Measurements from ENCODE around the gene GRM2.

GRM2 gene

GRCh38 chr3:51706788-51707731 is at the start of gene GRM2:
Gene GRM2 (plus strand): TSS chr3:51707068. CDS start chr3:51708984, 1,916 bp downstream.
- peak; percentile 60 for DNase-seq

- DNase-seq: no peak
Measured at GRCh38 chr3:51657234-51657633, 49.6 kb upstream of the GRM2 start.

GRCh38 chr3:51659942-51660341 is 46.9 kb upstream of the GRM2 start:
- no peak for DNase-seq

GRCh38 chr3:51662456-51662855 is 44.4 kb upstream of the GRM2 start:
- DNase-seq: no peak

GRCh38 chr3:51668756-51669155 is 38.1 kb upstream of the GRM2 start:
- DNase-seq: no peak

GRCh38 chr3:51669241-51670052 is 37.4 kb upstream of the GRM2 start:
- peak; percentile 74 for DNase-seq

- DNase-seq: no peak
Measured at GRCh38 chr3:51670053-51670822, 36.6 kb upstream of the GRM2 start.

- peak; percentile 85 for DNase-seq
Measured at GRCh38 chr3:51670823-51671733, 35.8 kb upstream of the GRM2 start, which contains the start of gene TEX264. Gene TEX264 (plus strand): TSS chr3:51671252. CDS start chr3:51674305, 3,053 bp downstream.

GRCh38 chr3:51671734-51672475 is 35.0 kb upstream of the GRM2 start:
- DNase-seq: peak; percentile 50

GRCh38 chr3:51673181-51673801 is 33.6 kb upstream of the GRM2 start:
- DNase-seq: no peak

- DNase-seq: no peak
Measured at GRCh38 chr3:51673802-51674654, 32.8 kb upstream of the GRM2 start.

- DNase-seq: no peak
Measured at GRCh38 chr3:51675201-51675611, 31.7 kb upstream of the GRM2 start.

- DNase-seq: no peak
Measured at GRCh38 chr3:51676102-51676640, 30.7 kb upstream of the GRM2 start.

GRCh38 chr3:51677358-51677757 is 29.5 kb upstream of the GRM2 start:
- DNase-seq: no peak

- no peak for DNase-seq
Measured at GRCh38 chr3:51678186-51678585, 28.7 kb upstream of the GRM2 start.

GRCh38 chr3:51678641-51679040 is 28.2 kb upstream of the GRM2 start:
- DNase-seq: no peak

- DNase-seq: no peak
Measured at GRCh38 chr3:51679318-51679717, 27.6 kb upstream of the GRM2 start.

GRCh38 chr3:51679777-51680176 is 27.1 kb upstream of the GRM2 start:
- no peak for DNase-seq

GRCh38 chr3:51680196-51680595 is 26.7 kb upstream of the GRM2 start:
- no peak for DNase-seq

Measured in NCI-H345 (cell line).